Neural progenitor cell (in vitro differentiated cells): ENCODE results near the gene ATP6V0C. TPM values are rescaled to one million over a fixed set of nuclear protein-coding genes. Genes with fewer than 3 reads are reported as not detected.

Experiments
- DNase-seq: peaks from one replicate; pipeline ENCODE4 v3.0.0-alpha.2; 2016; ENCODE audit warnings: low spot score
- H2AFZ ChIP-seq: fragments of 200-600 bp; sonication (generic); replicated peaks from 2 replicates; pipeline ENCODE4 v1.6.1; 2016; ENCODE audit warnings: antibody characterized with exemption
- H3F3A ChIP-seq: fragments of 200-600 bp; sonication (generic); 2 replicates; pipeline ENCODE4 v1.6.1; 2016; ENCODE audit warnings: antibody characterized with exemption, low read depth
- H3K27ac ChIP-seq: fragments of 200-600 bp; sonication (generic); 2 replicates; pipeline ENCODE4 v1.5.1; 2016; ENCODE audit warnings: mild to moderate bottlenecking
- H3K27me3 ChIP-seq: fragments of 200-600 bp; sonication (generic); 2 replicates; pipeline ENCODE4 v1.6.1; 2016; ENCODE audit warnings: mild to moderate bottlenecking, moderate library complexity
- H3K36me3 ChIP-seq: fragments of 200-600 bp; sonication (generic); 2 replicates; pipeline ENCODE4 v1.5.1; 2016
- H3K4me1 ChIP-seq: fragments of 200-600 bp; sonication (generic); 2 replicates; pipeline ENCODE4 v1.6.1; 2016; ENCODE audit warnings: mixed run types
- H3K4me2 ChIP-seq: fragments of 200-600 bp; sonication (generic); 2 replicates; pipeline ENCODE4 v1.6.1; 2016
- H3K4me3 ChIP-seq: fragments of 200-600 bp; sonication (generic); 2 replicates; pipeline ENCODE4 v1.5.1; 2016
- H3K79me2 ChIP-seq: fragments of 200-600 bp; sonication (generic); 2 replicates; pipeline ENCODE4 v1.6.1; 2016; ENCODE audit warnings: low read depth
- H3K9ac ChIP-seq: fragments of 200-600 bp; sonication (generic); 2 replicates; pipeline ENCODE4 v1.6.1; 2016
- H3K9me3 ChIP-seq: fragments of 200-600 bp; sonication (generic); 2 replicates; pipeline ENCODE4 v1.5.1; 2016; ENCODE audit warnings: low read depth
- H4K20me1 ChIP-seq: fragments of 200-600 bp; sonication (generic); 2 replicates; pipeline ENCODE4 v1.6.1; 2016; ENCODE audit warnings: low read depth
- H3K27ac Mint-ChIP-seq: 3 replicates; pipeline ENCODE4 v1.8.0; 2021; ENCODE audit warnings: mixed read lengths
- H3K27me3 Mint-ChIP-seq: 2 replicates; pipeline ENCODE4 v1.8.0; 2022; ENCODE audit warnings: low read depth, mild to moderate bottlenecking, inconsistent platforms, moderate library complexity, mixed read lengths; ENCODE audit not compliant: insufficient read depth
- H3K36me3 Mint-ChIP-seq: 3 replicates; pipeline ENCODE4 v1.8.0; 2021; ENCODE audit warnings: mixed read lengths
- H3K4me1 Mint-ChIP-seq: 3 replicates; pipeline ENCODE4 v1.8.0; 2021; ENCODE audit warnings: mixed read lengths
- H3K4me3 Mint-ChIP-seq: 3 replicates; pipeline ENCODE4 v1.8.0; 2021; ENCODE audit warnings: mild to moderate bottlenecking, moderate library complexity, mixed read lengths
- H3K9me3 Mint-ChIP-seq: 3 replicates; pipeline ENCODE4 v1.8.0; 2020; ENCODE audit warnings: mixed read lengths
- CTCF ChIP-seq: fragments of 200-600 bp; sonication (generic); IDR thresholded peaks from 2 replicates; pipeline ENCODE4 v1.5.1; 2017; ENCODE audit warnings: antibody characterized with exemption, mild to moderate bottlenecking
- EZH2 ChIP-seq: fragments of 200-600 bp; sonication (generic); IDR thresholded peaks from 2 replicates; pipeline ENCODE4 v1.6.1; 2017; ENCODE audit warnings: antibody characterized with exemption, mild to moderate bottlenecking, moderate library complexity
- EZH2phosphoT487 ChIP-seq: fragments of 200-600 bp; sonication (generic); IDR thresholded peaks from 2 replicates; pipeline ENCODE4 v1.6.1; 2017; ENCODE audit warnings: antibody characterized with exemption
- total RNA-seq: library from RNA; depleted of rRNA; stranded (reverse); fragments of >200 nt; gene quantifications from 2 replicates; pipeline ENCODE4 v1.2.3, GENCODE V29; 2015; ENCODE audit warnings: low replicate concordance

The ATP6V0C gene
- total RNA-seq, 1 donor from 2014 or later = 11.6 TPM

GRCh38 chr16:2483939-2484897 is 29.5 kb upstream of the ATP6V0C start:
- H4K20me1 ChIP-seq = peaks cover 32% of the 10 kb centered on the region
- no peaks in the 10 kb centered on the region for H3K9me3 Mint-ChIP-seq
- H3F3A ChIP-seq = no peaks in the 10 kb centered on the region
- no peak overlapping the region for H3K27ac Mint-ChIP-seq
- H3K4me1 ChIP-seq = no peaks in the 10 kb centered on the region
- no peaks in the 10 kb centered on the region for H3K79me2 ChIP-seq
- H2AFZ ChIP-seq = no peak overlapping the region
- no peaks in the 10 kb centered on the region for H3K9me3 ChIP-seq
- no peaks in the 10 kb centered on the region for H3K27me3 ChIP-seq
- no peak overlapping the region for H3K27ac ChIP-seq
- TF ChIP-seq EZH2 = no peak
- no peak overlapping the region for H3K4me3 ChIP-seq
- no peak overlapping the region for H3K4me3 Mint-ChIP-seq
- no peaks in the 10 kb centered on the region for H3K36me3 Mint-ChIP-seq
- no peak overlapping the region for H3K4me2 ChIP-seq
- peaks cover 29% of the 10 kb centered on the region for H3K4me1 Mint-ChIP-seq
- no peaks in the 10 kb centered on the region for H3K36me3 ChIP-seq
- H3K27me3 Mint-ChIP-seq = peaks cover 8% of the 10 kb centered on the region
- H3K9ac ChIP-seq = no peak overlapping the region
- no peak for DNase-seq

- peaks cover 8% of the 10 kb centered on the region for H3K27me3 Mint-ChIP-seq
- Histone ChIP-seq H3K4me1 (no peaks in the 10 kb centered on the region), H3K27ac (no peak overlapping the region), H4K20me1 (peaks cover 28% of the 10 kb centered on the region), H3K9ac (no peak overlapping the region), H3K79me2 (no peaks in the 10 kb centered on the region), H3K9me3 (no peaks in the 10 kb centered on the region), H3K27me3 (no peaks in the 10 kb centered on the region), H3F3A (no peaks in the 10 kb centered on the region), H2AFZ (no peak overlapping the region), H3K4me3 (no peak overlapping the region), H3K4me2 (no peak overlapping the region), H3K36me3 (no peaks in the 10 kb centered on the region)
- peaks cover 29% of the 10 kb centered on the region for H3K4me1 Mint-ChIP-seq
- TF ChIP-seq EZH2 (no peak), CTCF (no peak)
- no peaks in the 10 kb centered on the region for H3K36me3 Mint-ChIP-seq
- DNase-seq = no peak
- H3K4me3 Mint-ChIP-seq = no peak overlapping the region
- H3K9me3 Mint-ChIP-seq = no peaks in the 10 kb centered on the region
- no peak overlapping the region for H3K27ac Mint-ChIP-seq
These were observed 28.7 kb upstream of the ATP6V0C start for GRCh38 chr16:2484898-2485508.

- Histone ChIP-seq H3K27me3 (no peaks in the 10 kb centered on the region), H3K4me3 (no peak overlapping the region), H3K4me2 (no peak overlapping the region), H4K20me1 (peaks cover 21% of the 10 kb centered on the region), H3K36me3 (no peaks in the 10 kb centered on the region), H3K9me3 (no peaks in the 10 kb centered on the region), H3K79me2 (no peaks in the 10 kb centered on the region), H3K27ac (no peak overlapping the region), H3K4me1 (no peaks in the 10 kb centered on the region), H2AFZ (no peak overlapping the region), H3K9ac (no peak overlapping the region), H3F3A (no peaks in the 10 kb centered on the region)
- H3K36me3 Mint-ChIP-seq = no peaks in the 10 kb centered on the region
- TF ChIP-seq EZH2phosphoT487 = no peak
- no peak for TF ChIP-seq EZH2
- TF ChIP-seq CTCF = no peak
- H3K4me3 Mint-ChIP-seq = no peak overlapping the region
- H3K27me3 Mint-ChIP-seq = peaks cover 8% of the 10 kb centered on the region
- H3K4me1 Mint-ChIP-seq = peaks cover 29% of the 10 kb centered on the region
- H3K9me3 Mint-ChIP-seq = no peaks in the 10 kb centered on the region
- no peak overlapping the region for H3K27ac Mint-ChIP-seq
- no peak for DNase-seq
These were observed 27.8 kb upstream of the ATP6V0C start for GRCh38 chr16:2485811-2486507.
